Stimulated activated CD4-positive, alpha-beta T cell treated with anti-CD3 and anti-CD28 coated beads, Interleukin-1b, Interleukin-23, amount 100 ng/mL, for 4 hours (primary cell): Measurements from ENCODE around the gene IGF1.
"Not testable (repeated sequence)": the region's sequence is repeated elsewhere in the genome, so short reads cannot be mapped to it uniquely, and the experiment has no call there.

Experiments used
- DNase-seq, 2 donors: peaks; one replicate each; pipeline ENCODE4 v3.0.0-alpha.2; 2020; ENCODE audit warnings: low read depth in 2 of 2

The IGF1 gene

DNA sequence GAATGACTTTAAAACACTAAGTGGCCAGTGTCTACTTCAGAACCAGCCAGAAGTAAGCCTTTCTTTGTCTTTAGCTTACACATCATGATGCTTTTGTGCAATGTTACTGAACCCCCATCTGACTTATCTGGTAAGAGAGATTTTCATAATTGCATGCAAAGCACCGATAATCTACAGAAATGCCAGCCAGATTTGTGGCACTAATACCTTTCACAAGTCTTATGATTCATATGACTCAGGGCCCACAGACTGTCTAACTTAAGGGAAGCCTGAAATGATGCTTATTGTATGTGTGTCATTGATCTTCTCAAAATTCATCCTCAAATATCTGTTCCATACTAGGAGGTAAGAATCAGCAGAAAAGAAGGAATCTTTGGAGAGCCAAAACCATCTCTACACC is 18.0 kb downstream of the IGF1 start:
- DNase-seq, result no peak

DNA sequence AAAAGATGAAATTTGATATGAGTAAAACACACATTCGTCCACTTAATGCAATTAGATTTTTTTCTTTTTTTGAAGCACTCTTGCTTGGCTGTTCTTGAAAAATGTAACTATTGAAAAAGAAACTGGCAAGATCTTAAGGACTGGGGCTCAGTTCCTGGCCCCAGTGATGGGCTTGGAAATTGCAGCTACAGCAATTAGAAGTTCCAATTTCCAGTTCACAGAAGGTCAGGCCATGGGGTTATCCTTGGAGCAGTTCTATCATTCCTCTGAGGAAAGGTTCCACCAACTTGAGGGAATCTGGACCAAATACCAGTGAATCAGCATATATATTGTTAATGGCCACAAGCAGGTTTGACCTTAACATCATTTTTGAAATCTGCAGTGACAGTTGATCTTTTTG is 18.9 kb downstream of the IGF1 start:
- no peak for DNase-seq

DNA sequence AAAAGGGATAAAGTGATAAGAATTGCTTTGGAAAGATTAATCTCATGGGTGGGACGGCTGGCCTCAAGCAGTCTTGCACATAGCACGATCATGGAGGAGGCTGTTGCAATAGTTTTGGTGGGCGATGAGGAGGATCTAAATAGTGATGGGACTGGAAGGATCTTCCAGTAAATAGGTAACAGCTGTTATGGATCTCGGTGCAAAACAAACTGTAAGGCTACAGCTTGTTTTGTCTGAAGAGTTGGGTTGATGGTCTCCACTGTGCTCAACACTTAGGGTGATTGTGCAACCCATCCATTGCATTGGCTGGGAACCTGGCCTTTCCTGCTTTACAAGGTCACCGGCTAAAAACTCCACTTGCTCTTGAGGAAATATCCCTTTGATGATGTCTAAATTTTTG is 21.0 kb downstream of the IGF1 start:
- DNase-seq, result no peak

DNA sequence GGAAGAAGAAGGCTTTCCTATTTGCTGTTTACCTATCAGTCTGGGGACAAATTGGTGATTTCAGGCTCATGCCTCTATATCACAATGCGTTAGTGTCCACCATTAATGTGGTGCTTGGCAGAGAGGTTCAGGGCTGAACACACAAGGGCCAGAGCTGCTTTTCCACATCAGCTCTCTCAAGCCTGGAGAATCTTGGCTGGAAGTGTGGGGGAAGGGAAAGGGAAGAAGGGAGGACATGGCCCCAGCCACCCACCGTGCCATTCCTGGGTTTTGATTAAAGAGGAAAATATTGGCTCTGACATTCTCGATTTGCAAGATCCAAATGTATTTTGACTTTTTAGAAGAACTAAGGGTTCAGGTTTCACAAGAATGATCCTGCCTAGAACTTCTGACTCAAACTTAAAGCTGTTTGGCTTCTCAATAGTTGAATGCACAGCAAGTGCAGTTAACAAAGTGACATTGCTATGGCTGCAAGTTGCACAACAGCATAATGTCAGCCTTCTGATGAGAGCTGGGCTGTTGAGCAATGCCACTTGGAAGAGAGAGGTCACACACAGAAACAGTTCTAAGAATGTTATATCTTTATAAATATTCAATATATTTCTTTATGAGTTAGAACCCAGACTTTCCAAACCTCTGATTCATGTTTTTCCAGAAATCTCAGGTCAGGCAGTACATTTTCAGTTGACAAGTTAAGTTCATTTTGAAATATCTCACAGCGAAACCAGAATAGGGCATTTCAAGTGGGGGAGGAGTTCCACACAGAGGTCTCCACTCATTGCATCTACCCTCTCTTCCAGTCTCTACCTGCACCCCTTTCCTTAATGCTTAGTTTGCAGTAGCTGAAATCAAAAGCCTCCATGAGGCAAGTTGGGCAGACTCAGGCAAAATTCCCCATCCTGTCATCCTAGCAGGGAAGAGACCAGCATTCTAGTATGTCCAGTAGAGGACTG is 25.3 kb downstream of the IGF1 start:
- DNase-seq, result no peak

DNA sequence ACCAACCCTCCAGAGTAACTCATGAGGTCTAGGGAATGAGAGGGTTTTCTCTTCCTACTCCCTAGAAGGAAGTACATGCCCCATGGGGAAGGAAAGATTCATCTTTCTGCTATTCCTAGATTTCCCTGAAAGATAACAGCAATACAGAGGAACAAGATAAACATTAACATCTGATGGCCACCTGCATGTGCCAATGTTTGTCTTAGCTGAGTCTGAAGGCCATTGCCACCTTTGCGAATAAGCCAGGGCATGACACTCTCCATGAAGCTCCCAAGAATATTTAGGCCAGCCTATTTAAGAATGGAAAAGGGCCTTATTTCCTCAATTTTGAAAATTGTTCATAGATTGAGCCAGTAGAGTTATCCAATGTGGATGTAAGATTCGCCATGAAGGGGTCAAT is 26.0 kb downstream of the IGF1 start:
- DNase-seq, result no peak

DNA sequence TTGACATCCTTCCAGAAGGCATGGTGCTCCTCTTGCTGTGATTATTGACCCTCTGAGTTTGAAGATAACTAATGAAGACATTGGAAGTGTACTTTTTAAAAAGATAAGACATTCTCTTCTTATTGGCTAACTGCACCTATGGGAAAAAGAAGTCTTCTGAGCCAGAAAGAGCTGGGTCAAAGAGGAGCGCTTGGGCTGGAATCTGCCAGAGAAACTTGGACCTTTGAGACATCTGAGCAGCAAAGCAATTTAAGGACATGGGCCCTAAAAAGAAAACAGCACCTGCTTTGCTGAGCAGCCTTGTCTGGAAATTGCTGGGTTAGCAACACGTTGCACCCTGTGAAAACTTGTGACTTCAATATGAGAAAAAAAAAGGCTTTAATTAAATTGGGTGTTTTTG is 27.8 kb downstream of the IGF1 start:
- no peak for DNase-seq

DNA sequence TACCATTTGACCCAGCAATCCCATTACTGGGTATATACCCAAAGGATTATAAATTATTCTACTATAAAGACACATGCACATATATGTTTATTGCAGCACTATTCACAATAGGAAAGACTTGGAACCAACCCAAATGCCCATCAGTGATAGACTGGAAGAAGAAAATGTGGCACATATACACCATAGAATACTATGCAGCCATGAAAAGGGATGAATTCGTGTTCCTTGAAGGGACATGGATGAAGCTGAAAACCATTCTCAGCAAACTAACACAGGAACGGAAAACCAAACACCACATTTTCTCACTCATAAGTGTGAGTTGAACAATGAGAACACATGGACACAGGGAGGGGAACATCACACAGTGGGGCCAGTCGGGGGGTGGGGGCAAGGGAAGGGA is 31.3 kb downstream of the IGF1 start:
- not testable (repeated sequence) for DNase-seq

DNA sequence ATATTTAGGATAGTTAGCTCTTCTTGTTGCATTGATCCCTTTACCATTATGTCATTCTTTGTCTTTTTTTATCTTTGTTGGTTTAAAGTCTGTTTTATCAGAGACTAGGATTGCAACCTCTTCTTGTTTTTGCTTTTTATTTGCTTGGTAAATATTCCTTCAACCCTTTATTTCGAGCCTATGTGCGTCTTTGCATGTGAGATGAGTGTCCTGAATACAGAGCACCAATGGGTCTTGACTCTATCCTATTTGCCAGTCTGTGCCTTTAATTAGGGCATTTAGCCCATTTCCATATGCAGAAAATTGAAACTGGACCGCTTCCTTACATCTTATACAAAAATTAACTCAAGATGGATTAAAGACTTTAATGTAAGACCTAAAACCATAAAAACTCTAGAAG is 32.9 kb downstream of the IGF1 start:
- DNase-seq, result not testable (repeated sequence)

DNA sequence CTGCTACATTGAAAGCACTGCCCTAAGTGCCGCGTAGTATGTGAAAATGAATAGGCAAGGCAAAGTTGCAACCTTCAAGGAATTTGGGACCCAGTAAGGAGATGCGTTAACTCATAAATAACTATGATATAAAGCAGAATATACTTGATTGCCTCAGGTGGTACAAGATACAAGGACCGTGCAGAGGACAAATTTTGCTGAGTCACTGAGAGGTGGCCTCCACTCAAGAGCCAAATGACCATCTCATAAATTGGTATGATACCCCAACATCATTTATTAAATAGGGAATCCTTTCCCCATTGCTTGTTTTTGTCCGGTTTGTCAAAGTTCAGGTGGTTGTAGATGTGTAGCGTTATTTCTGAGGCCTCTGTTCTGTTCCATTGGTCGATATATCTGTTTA is 35.7 kb downstream of the IGF1 start:
- DNase-seq, result no peak

DNA sequence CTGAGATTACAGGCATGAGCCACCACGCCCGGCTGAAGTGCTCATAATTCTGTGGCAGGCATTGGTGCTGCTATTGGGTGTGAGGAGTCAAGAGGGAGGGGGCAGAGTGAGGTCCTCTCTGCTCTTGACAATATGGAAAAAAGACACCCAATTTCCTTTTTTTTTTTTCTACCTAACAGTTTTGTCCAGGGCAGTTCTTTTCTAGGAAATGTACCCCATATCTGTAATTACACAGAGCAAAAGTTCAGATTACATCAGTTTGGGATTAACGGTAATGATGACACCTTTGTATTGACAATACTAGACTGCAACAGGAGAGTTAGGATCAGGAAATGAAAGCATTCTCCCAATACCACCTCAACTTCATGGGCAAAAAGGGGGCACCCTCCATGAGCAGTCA is 36.3 kb downstream of the IGF1 start:
- no peak for DNase-seq

DNA sequence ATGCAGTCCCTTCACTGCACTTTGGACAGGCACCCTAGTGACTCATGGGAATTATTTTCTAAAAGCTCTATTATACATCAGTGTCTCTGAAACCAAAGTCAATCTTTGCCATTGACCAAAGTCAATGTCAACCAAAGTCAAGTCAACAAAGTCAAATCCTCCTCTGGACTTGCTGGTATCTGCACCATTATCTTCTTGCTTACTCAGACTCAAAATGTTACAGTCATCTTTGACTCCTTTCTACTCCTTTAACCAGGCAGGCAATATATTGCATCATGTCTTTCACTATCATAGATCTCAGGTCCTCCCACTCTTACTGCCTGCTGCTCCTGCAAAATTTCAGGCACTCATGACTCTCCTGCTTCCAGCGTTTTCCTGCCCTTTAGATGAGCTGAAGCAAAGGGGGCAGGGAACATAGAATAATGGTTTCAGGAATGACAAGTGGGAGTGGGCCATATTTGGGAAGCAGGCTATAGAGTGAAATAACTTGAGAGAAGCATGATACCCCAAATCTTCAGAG is 39.2 kb downstream of the IGF1 start:
- no peak for DNase-seq

DNA sequence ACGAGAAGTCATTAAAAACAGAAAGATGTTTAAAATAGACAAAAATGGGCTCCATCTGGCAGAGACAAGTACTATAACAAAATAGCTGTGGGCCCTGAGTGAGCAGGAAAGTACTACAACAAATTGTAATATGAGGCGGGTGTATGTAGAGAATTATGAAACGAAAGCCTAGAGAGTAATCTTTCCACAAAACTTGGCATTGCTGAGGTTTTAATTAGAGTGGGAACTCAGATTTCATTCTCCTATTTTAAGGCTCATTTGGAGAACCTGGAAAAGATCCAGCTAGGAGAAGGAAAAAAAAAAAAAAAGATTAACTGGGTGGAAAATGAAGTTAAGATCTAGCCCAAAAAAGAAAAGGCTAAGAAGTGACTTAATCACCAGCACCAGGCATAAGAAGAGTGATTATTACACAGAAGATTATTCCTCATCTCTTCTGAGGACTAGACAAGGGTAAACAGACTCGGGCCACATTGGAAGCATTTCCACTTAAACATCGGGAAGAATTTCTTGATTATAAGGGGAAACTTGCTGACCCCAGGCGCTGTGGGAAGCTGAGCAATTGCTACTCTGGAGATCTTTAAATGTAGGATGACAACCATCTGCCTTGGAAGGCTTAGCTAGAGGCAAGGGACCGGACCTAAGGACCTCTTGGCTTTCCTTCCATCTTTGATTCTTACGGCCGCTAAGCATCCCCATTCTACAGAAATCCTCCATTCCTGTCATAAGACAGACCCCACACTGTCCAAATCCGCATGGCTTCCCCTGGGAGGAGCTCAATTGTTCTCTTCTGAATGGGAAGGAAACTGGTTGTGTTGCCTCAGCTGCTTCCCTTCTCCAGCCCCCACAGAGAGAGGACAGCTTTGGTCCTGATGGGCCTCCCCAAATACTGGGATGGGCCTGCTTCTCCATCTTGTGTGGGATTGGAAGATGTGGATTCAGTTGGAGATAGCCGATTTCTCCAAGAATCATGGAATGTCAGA is 40.6 kb downstream of the IGF1 start:
- DNase-seq, result no peak

DNA sequence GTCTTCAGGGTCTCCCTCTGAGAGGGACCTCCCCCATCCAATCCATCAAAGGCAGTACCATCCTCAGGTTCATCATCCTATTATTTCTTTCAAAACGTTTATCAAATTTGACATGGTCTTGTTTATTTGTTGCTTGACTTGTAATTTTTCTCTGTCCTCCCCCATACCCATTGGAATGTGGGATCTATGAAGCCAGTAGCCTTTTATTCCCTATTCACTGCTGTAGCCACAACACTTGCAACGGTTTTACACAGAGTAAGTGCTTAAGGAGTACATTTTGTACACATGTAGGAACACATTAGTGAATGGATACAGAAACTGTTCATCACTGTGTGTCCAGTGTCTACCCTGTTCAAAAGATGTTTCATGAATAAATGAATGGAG is 41.5 kb downstream of the IGF1 start:
- no peak for DNase-seq

DNA sequence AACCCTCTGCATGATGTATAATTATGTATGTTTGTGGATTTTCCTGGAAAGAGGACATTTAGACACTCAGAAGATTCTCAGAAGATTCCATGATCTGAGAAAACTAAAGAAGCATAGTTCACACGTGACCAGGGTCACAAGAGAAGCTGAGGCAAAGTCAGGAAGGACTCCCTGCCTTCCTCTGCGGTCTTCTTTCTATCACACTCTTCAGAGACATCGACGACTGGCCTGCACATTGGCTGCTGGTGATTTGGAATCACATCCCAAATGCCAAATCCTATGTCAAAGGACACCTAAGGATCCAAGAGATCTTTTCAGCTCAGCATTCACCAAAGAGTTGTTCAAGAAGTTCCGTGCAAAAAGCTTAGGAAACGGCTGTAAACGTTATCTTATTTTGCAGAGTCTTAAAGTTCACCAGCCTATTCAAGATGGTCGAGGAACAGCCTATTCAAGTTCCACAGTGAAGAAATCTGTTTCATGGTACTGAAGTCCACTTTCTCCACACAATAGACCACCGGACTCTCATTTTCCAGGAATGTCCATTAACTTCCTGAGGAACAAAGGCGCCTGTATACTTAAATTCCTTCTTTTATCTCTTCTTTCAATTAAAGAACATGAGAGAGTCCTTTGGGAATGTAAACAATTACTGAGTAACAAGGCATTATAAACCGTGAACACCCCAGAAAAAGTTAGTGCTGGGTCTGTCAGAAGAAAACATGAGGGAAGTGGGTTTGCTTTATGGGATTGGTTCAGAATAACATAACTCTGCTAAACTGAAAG is 42.1 kb downstream of the IGF1 start:
- DNase-seq, result no peak

DNA sequence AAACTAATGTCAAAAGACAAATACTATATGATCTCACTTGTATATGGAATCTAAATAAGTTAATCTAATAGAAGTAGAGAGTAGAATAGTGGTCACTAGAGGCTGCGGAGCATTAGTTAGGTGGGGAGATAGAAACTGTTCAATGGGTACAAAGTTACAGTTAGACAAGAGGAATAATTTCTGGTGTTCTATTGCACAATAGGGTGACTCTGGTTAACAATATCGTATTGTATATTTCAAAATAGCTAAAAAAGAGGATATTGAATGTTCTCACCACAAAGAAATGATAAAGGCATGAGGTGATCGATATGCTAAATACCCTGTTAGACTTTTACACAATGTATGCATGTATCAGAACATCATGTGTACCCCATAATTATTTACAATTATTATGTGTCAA is 42.9 kb downstream of the IGF1 start:
- no peak for DNase-seq

DNA sequence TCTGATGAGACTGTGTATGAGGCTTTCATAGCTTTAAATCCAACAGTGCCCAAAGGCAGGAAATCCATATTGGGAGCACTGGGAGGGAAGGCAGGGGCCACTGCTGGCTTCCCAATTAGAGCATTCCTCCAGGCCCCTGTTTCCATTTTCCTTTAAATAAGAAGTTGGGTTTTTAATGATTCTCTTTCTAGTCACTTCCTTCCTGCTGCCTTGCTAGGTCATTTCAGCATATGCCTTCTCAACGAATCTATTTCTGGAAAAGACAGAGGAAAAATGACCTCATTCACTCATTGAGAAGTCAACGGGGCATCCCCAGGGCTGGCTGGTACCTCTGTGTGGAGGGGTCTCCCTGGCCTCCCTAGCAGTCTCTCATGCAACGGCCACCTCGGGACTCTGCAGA is 43.5 kb downstream of the IGF1 start:
- DNase-seq, result no peak

DNA sequence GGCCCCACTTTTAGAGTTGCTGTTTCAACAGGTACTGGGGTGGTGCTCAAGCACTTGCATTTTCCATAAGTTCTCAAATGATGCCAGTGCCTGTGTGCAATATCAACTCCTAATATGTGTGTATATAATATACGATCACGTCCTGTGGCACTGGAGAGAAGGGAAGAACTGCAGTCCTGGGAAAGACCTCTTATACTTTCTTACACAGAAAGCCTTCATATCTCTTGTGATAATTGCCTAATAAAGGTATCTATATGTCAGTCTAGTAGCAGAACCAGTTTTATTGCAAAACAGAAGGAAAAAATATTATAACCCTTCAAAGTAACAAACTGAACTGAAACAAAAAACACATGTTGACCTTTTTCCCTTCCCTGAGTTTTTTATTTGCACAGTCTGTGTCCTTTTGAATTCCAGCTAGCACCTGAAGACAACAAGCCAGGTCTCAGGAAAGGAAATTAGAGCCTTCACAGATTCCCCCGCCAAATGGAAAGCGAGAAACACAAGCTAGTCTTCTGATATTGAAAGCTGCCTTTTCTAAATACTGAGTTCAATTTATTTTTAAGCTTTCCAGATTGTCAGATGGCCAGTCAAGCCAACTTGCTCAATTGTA is 44.4 kb downstream of the IGF1 start:
- DNase-seq, result no peak

DNA sequence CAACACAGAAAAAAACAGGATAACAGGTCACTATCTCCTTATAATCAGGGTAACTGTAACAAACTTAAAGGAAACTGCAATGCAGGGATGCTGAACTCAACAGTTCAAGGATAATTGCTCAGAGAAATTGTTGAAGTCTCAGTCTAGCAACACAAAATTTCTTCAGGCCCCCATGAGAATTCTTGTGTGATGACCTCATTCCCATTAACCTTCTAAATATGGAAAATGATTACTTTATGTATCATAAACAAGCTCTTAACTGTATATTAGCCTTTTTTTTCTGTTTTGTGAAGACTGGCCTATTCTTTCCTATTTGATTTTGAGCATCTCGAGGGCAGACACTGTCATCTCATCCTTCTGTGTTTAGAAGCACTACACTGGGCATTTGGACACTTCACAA is 47.1 kb downstream of the IGF1 start:
- DNase-seq, result no peak

DNA sequence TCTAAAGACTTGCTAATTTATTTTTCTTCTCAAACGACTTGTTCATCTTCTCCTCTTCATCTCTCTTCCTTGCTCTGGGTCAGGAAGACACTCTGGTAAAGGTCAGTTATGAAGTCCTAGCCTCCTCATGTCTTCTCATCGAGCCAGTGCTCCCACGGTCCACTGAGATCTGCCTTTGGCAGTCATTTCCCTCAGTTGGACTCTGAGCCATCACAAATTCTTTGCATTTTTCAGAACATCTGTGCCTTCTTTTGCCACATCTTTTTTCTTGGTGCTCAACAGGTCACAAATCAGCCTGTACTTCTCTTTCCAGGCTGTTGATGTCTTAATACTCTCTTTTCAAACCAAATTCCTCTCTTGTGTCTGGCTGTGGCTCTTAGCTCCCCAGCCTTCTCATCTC is 49.7 kb downstream of the IGF1 start:
- no peak for DNase-seq

DNA sequence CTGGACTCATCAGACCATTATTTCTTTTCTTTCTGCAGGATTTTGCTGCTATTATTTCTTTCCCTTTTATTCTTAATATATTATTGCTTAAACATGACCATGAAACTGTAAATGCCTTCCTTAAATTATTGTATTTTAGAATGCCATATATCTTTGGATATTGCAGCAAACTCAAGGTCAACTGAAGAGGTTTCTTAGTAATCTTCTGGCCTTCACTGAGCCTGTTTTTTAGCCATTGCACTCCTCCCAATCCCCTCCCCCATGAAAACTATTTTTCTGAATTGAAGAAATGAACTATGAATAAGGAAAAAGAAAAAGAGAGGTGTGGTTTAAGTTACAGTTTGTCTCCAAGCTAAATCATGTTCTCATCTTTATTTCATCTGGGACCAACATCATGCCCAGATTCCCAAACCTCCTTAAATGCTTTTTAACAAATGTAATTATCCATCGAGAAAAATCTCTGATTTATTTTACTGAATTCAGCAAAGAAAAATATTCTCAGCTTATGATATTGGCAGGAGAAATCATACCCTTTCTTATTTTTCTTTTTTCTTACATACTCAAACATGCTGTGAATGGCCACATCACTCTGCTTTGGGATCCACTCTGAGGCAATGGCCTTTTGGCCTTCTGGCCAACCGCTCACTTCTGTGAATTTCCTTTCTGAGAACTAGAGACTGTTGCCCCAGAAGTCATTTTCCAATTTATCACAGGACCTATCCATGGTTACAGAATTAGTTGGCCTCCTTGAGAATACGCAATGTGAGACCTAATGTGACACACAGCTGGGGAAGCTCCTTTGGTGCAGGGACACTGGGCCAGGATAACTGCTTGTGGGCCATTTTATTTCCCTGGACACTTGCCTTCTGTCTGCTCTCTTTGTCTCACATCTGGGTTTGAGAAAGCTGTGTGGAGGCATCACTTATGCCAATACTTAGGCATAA is 50.9 kb downstream of the IGF1 start:
- DNase-seq, result no peak
